ENCODE data around the gene ACOX3. TPM values are rescaled to one million over a fixed set of nuclear protein-coding genes. Genes with fewer than 3 reads are reported as not detected.

The ACOX3 gene
- total and polyA plus RNA-seq, 10 of the 15 experiments (the other 5 are each of a cell fraction or from before 2014, with no cell fraction given): 2.0 to 24.5 (median 14.0) TPM

- TF ChIP-seq E2F8 (IDR thresholded peaks at IDR 0.05; ENCODE audit: low read depth, partially characterized antibody): no peak
Measured at GRCh38 chr4:8395504-8396296, 44.8 kb downstream of the ACOX3 start (continued).

- ChIA-PET RAD21 (ENCODE audit: unreplicated experiment) (no interaction called here), CTCF (interaction anchor here (4.1 kb wide), 1 partner anchor 8 kb away, joined by 15 read pairs; no protein-coding TSS in a partner anchor), SMC1A (ENCODE audit: uncharacterized antibody, unreplicated experiment) (no interaction called here), POLR2A (no interaction called here)
- Histone ChIP-seq H3K27me3 (replicated peaks in 1 of 2; ENCODE audit: control insufficient read depth in 2 of 2, insufficient read depth in 2 of 2, low read length in 1 of 2) (no peaks in the 10 kb centered on the region), H3K36me3 (ENCODE audit: control insufficient read depth in 2 of 2, insufficient read depth in 2 of 2, low read length in 1 of 2) (peaks cover 0 to 7% of the 10 kb centered on the region in 2 experiments; a peak in 2 of 4 replicates), H3K9ac (ENCODE audit: control insufficient read depth, insufficient read depth, low read length) (no peak overlapping the region), H3K4me2 (ENCODE audit: control insufficient read depth, insufficient read depth) (no peak overlapping the region), H2AFZ (ENCODE audit: control insufficient read depth, low read depth, low read length) (no peak overlapping the region), H4K20me1 (ENCODE audit: control insufficient read depth, insufficient read depth) (no peaks in the 10 kb centered on the region), H3K9me3 (replicated peaks; ENCODE audit: control insufficient read depth, insufficient read depth, low read length) (0 out of 3 replicates have a peak, but pooled peaks cover 2% of the 10 kb centered on the region), H3K79me2 (ENCODE audit: control insufficient read depth, insufficient read depth, low read length) (no peaks in the 10 kb centered on the region), H3K4me3 (no peak overlapping the region), H3K4me1 (ENCODE audit: control insufficient read depth, insufficient read depth, low read length) (peaks cover 14% of the 10 kb centered on the region), H3K27ac (ENCODE audit: control insufficient read depth, insufficient read depth) (no peak overlapping the region)
- DNase-seq (ENCODE audit: low read depth, low spot score) (no peak), ATAC-seq (no peak), FAIRE-seq (no peak)
- intact Hi-C loops (cut with micrococcal nuclease; ENCODE audit: unreplicated experiment): no loop called here
- in situ Hi-C loops (cut with MboI): no loop called here
- no TSS peak for BruUV-seq (replicated peaks)
- WGBS (ENCODE audit: insufficient coverage, insufficient replicate concordance, low lambda C conversion rate, missing lambda C conversion rate): 100% methylated on average over 12 of the region's 12 CpGs
- TF ChIP-seq ZNF217 (IDR thresholded peaks at IDR 0.05): no peak
- TF ChIP-seq PBX3 (IDR thresholded peaks at IDR 0.05; ENCODE audit: insufficient replicate concordance, low read depth, low read length): no peak
- TF ChIP-seq E4F1 (IDR thresholded peaks at IDR 0.05; ENCODE audit: borderline replicate concordance, partially characterized antibody): no peak
- TF ChIP-seq GABPA (IDR thresholded peaks at IDR 0.05; ENCODE audit: low read depth): no peak
- TF ChIP-seq RELB (IDR thresholded peaks at IDR 0.05; ENCODE audit: low read depth): no peak
- TF ChIP-seq SUZ12 (IDR thresholded peaks at IDR 0.05; ENCODE audit: unreplicated experiment): no peak
- no peak for TF ChIP-seq STAT3 (IDR thresholded peaks at IDR 0.05; ENCODE audit: low read depth, low read length)
- TF ChIP-seq USF1 (IDR thresholded peaks at IDR 0.05; ENCODE audit: borderline replicate concordance, extremely low read length, insufficient read depth, low read depth, low read length): no peak
- TF ChIP-seq MTA2 (IDR thresholded peaks at IDR 0.05; ENCODE audit: low read depth): no peak
- TF ChIP-seq MYC (IDR thresholded peaks at IDR 0.05; ENCODE audit: insufficient read depth, insufficient read length, insufficient replicate concordance, low read length, severe bottlenecking): no peak
Measured at GRCh38 chr4:8394806-8395205, 45.7 kb downstream of the ACOX3 start.
